GM23338 (cell line): ENCODE results near the gene RGS3.

Experiments
- CREB1 ChIP-seq: fragments of 250-450 bp; sonication (Bioruptor Pico); IDR thresholded peaks from 2 replicates; pipeline ENCODE4 v1.5.0; 2020; ENCODE audit warnings: low read depth, mild to moderate bottlenecking, moderate library complexity
- EZH2 ChIP-seq: fragments of 200-600 bp; sonication (generic); IDR thresholded peaks from one replicate; pipeline ENCODE4 v1.8.0; 2017; ENCODE audit warnings: antibody characterized with exemption, mild to moderate bottlenecking, low read depth; ENCODE audit not compliant: unreplicated experiment
- EZH2phosphoT487 ChIP-seq: fragments of 200-600 bp; sonication (generic); IDR thresholded peaks from one replicate; pipeline ENCODE4 v1.8.1; 2018; ENCODE audit warnings: antibody characterized with exemption; ENCODE audit not compliant: unreplicated experiment
- JUNB ChIP-seq: IDR thresholded peaks from one replicate; pipeline ENCODE4 v1.6.1; 2016; ENCODE audit warnings: antibody characterized with exemption; ENCODE audit not compliant: unreplicated experiment
- NANOG ChIP-seq: IDR thresholded peaks from 2 replicates; pipeline ENCODE4 v1.6.1; 2016; ENCODE audit warnings: antibody characterized with exemption, borderline replicate concordance
- POLR2AphosphoS5 ChIP-seq: IDR thresholded peaks from 2 replicates; pipeline ENCODE4 v1.6.1; 2016; ENCODE audit warnings: antibody characterized with exemption, low read depth
- STAT1 ChIP-seq: IDR thresholded peaks from one replicate; pipeline ENCODE4 v1.6.1; 2016; ENCODE audit warnings: antibody characterized with exemption; ENCODE audit not compliant: unreplicated experiment
- TF ChIP-seq, protein P1 (sequence below), 2 experiments: fragments of 200-600 bp in 1 of 2; sonication (generic) in 1 of 2; conservative IDR thresholded peaks; 2 replicates each; pipeline versions ENCODE4 v1.5.1 to v1.6.1; 2016 to 2017; ENCODE audit warnings: antibody characterized with exemption in 2 of 2, low read depth in 2 of 2, mild to moderate bottlenecking in 2 of 2, moderate library complexity in 1 of 2
- TF ChIP-seq, protein P2 (sequence below): IDR thresholded peaks from one replicate; pipeline ENCODE4 v1.6.1; 2018; ENCODE audit warnings: antibody characterized with exemption; ENCODE audit not compliant: unreplicated experiment
- TF ChIP-seq, protein P3 (sequence below): IDR thresholded peaks from 2 replicates; pipeline ENCODE4 v1.6.1; 2016; ENCODE audit warnings: antibody characterized with exemption

DNA sequence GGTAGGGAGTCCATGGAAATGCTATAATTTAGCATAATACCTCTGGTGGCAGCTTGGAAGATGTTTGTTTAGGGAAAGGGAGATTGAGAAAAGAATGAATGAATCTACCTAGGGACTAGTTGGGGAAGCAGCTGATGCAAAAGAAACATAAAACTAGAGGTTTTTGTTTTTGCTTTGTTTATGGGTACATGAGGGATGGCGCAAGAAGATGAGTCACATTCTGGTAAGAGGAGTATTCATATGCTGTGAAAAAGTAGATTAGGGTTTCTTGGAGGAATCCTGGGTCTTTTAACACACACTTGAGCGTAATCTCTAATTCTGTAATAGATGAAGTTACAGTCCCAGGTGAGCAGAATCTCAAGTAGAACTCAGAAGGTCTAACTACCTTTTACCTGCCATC is 35.9 kb upstream of the RGS3 start:
- TF ChIP-seq, protein P1, sequence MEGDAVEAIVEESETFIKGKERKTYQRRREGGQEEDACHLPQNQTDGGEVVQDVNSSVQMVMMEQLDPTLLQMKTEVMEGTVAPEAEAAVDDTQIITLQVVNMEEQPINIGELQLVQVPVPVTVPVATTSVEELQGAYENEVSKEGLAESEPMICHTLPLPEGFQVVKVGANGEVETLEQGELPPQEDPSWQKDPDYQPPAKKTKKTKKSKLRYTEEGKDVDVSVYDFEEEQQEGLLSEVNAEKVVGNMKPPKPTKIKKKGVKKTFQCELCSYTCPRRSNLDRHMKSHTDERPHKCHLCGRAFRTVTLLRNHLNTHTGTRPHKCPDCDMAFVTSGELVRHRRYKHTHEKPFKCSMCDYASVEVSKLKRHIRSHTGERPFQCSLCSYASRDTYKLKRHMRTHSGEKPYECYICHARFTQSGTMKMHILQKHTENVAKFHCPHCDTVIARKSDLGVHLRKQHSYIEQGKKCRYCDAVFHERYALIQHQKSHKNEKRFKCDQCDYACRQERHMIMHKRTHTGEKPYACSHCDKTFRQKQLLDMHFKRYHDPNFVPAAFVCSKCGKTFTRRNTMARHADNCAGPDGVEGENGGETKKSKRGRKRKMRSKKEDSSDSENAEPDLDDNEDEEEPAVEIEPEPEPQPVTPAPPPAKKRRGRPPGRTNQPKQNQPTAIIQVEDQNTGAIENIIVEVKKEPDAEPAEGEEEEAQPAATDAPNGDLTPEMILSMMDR (conservative IDR thresholded peaks at IDR 0.05; ENCODE audit: low read depth in 2 of 2): no peak
- TF ChIP-seq POLR2AphosphoS5: no peak
- no peak for TF ChIP-seq EZH2
- TF ChIP-seq STAT1: no peak
- no peak for TF ChIP-seq JUNB
- TF ChIP-seq EZH2phosphoT487: no peak
- TF ChIP-seq CREB1 (CRISPR knock-in tag): no peak
- TF ChIP-seq, protein P2, sequence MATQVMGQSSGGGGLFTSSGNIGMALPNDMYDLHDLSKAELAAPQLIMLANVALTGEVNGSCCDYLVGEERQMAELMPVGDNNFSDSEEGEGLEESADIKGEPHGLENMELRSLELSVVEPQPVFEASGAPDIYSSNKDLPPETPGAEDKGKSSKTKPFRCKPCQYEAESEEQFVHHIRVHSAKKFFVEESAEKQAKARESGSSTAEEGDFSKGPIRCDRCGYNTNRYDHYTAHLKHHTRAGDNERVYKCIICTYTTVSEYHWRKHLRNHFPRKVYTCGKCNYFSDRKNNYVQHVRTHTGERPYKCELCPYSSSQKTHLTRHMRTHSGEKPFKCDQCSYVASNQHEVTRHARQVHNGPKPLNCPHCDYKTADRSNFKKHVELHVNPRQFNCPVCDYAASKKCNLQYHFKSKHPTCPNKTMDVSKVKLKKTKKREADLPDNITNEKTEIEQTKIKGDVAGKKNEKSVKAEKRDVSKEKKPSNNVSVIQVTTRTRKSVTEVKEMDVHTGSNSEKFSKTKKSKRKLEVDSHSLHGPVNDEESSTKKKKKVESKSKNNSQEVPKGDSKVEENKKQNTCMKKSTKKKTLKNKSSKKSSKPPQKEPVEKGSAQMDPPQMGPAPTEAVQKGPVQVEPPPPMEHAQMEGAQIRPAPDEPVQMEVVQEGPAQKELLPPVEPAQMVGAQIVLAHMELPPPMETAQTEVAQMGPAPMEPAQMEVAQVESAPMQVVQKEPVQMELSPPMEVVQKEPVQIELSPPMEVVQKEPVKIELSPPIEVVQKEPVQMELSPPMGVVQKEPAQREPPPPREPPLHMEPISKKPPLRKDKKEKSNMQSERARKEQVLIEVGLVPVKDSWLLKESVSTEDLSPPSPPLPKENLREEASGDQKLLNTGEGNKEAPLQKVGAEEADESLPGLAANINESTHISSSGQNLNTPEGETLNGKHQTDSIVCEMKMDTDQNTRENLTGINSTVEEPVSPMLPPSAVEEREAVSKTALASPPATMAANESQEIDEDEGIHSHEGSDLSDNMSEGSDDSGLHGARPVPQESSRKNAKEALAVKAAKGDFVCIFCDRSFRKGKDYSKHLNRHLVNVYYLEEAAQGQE: no peak
- TF ChIP-seq, protein P3, sequence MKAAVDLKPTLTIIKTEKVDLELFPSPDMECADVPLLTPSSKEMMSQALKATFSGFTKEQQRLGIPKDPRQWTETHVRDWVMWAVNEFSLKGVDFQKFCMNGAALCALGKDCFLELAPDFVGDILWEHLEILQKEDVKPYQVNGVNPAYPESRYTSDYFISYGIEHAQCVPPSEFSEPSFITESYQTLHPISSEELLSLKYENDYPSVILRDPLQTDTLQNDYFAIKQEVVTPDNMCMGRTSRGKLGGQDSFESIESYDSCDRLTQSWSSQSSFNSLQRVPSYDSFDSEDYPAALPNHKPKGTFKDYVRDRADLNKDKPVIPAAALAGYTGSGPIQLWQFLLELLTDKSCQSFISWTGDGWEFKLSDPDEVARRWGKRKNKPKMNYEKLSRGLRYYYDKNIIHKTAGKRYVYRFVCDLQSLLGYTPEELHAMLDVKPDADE: no peak
- TF ChIP-seq NANOG: no peak
